IPS-15b (cell line): ENCODE results near the gene USP7.

ENCODE experiments used
- H3K27me3 ChIP-seq: one replicate; pipeline ENCODE4 v1.6.1; 2013; ENCODE audit warnings: low read length; ENCODE audit not compliant: control insufficient read depth, insufficient read depth
- H3K36me3 ChIP-seq: one replicate; pipeline ENCODE4 v1.6.1; 2013; ENCODE audit warnings: low read length; ENCODE audit not compliant: control insufficient read depth, insufficient read depth
- H3K4me1 ChIP-seq: one replicate; pipeline ENCODE4 v1.6.1; 2013; ENCODE audit warnings: mild to moderate bottlenecking, low read length; ENCODE audit not compliant: control insufficient read depth, insufficient read depth
- H3K4me3 ChIP-seq: one replicate; pipeline ENCODE4 v1.5.1; 2013; ENCODE audit warnings: low read depth, low read length
- H3K9ac ChIP-seq: one replicate; pipeline ENCODE4 v1.6.1; 2013; ENCODE audit warnings: low read depth, mild to moderate bottlenecking, low read length
- H3K9me3 ChIP-seq: one replicate; pipeline ENCODE4 v1.6.1; 2013; ENCODE audit warnings: mild to moderate bottlenecking, low read length; ENCODE audit not compliant: control insufficient read depth, insufficient read depth

USP7 gene

DNA sequence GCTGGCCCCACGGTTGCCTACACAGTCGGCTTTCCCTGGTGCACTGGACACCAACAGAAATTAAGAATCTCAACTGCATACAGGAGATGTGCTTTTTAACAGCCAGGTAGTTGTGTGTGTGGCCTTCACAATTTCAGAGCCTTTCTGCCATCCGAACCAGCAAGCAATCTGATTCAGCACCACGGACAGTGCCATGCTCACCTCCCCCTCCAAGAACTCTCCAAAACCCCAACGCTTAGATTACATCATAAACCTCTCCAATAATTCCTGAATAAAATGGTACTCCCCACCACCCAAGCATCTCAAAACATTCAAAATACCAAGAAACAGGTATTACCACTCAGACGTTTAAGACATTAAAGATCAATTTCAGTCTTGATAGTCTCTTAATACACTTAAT lies 31.8 kb downstream of the USP7 start:
- no peaks in the 10 kb centered on the region for H3K27me3 ChIP-seq
- no peak overlapping the region for H3K4me3 ChIP-seq
- no peaks in the 10 kb centered on the region for H3K9me3 ChIP-seq
- no peak overlapping the region for H3K9ac ChIP-seq
- peaks cover 16% of the 10 kb centered on the region for H3K4me1 ChIP-seq
- peaks cover 6% of the 10 kb centered on the region for H3K36me3 ChIP-seq

DNA sequence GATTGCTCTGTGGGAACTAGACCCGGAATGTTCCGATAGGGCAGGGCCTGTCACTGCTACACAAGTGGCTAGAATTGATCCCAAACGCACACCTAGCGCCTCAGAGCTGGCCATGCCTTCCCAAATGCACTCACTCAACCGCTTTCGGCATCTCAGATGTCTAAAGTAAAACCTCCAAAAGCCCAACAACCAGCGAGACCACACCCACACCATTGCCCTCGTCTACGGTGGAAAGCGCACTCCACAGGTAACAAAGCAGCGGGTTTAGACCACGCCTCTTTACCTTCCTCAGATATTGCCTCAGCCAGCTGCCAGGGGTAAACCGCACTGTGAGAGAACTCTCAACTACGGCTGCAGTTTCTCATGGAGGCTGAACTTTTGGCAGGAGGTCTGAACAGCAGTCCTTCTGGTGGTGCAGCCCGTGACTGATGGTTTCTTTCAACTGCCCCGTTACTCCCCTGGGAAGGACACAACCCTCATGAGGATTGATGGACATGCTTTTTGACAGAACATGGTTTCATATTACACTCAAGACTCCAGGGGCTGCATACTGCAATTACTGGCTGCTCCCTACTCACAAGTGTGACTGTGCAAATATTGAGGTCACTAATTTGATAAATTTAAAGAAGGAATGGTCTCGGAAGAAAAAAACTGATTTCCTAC lies 34.5 kb downstream of the USP7 start:
- no peak overlapping the region for H3K4me3 ChIP-seq
- H3K36me3 ChIP-seq: peaks cover 6% of the 10 kb centered on the region
- H3K9me3 ChIP-seq: no peaks in the 10 kb centered on the region
- H3K4me1 ChIP-seq: peaks cover 2% of the 10 kb centered on the region
- H3K27me3 ChIP-seq: no peaks in the 10 kb centered on the region
- no peak overlapping the region for H3K9ac ChIP-seq

DNA sequence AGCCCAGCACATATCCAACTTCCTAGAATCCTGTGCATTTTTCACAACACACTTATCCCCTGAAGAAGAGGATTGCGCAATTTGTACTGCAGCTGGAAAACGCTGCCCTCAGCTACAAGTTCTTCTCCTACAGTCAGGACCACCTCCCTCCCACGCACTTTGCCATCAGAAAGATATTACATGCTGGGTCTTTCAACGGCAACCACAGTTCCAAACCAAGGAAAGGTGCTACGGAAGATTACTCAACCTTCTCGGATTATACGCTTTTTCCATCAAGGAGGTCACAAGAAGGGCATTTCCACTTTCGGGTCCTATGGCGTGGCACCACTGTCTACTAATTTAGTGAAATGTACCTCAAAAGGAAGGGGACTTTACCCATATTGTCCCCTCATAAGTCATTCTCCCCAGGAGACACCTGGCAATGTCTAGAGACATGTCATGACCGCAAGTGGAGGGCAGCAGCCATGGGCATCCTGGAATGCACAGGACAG lies 35.2 kb downstream of the USP7 start:
- peaks cover 6% of the 10 kb centered on the region for H3K36me3 ChIP-seq
- no peak overlapping the region for H3K9ac ChIP-seq
- no peaks in the 10 kb centered on the region for H3K27me3 ChIP-seq
- no peaks in the 10 kb centered on the region for H3K9me3 ChIP-seq
- H3K4me1 ChIP-seq: no peaks in the 10 kb centered on the region
- H3K4me3 ChIP-seq: no peak overlapping the region

DNA sequence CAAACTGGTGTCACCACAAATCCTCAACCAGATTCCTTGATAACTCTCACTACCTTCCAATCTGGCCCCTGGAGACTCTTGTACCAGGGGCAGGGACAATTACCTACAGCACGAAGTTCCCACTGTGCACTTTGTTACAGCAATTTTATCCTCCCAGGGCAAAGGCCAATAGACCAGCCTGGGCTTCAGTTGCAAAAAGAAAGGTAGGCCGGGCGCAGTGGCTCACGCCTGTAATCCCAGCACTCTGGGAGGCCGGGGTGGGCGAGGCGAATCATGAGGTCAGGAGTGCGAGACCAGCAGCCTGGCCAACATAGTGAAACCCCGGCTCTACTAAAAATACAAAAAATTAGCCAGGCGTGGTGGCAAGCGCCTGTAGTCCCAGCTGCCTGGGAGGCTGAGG lies 36.9 kb downstream of the USP7 start:
- H3K9me3 ChIP-seq: no peaks in the 10 kb centered on the region
- no peak overlapping the region for H3K4me3 ChIP-seq
- H3K27me3 ChIP-seq: no peaks in the 10 kb centered on the region
- H3K4me1 ChIP-seq: no peaks in the 10 kb centered on the region
- H3K9ac ChIP-seq: no peak overlapping the region
- peaks cover 13% of the 10 kb centered on the region for H3K36me3 ChIP-seq

DNA sequence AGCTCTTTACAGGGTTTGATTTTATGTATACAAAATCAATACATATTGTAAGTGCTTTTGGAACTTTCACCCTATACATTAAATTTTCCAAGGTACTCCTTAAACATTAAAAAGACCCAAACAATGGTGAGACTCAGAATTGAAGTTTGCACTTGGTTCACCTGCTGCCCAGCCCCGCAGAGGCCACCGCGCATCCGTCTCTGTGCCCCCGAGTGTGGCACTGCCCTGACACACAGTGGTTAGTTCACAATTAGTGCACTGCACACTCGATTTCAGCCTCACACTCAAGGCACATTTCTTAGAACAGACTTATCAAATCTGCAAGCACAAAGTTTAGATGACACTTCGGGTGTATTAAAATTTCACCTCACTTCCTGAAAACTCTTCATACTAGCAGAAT lies 38.3 kb downstream of the USP7 start:
- Histone ChIP-seq H3K9me3 (no peaks in the 10 kb centered on the region), H3K4me3 (no peak overlapping the region), H3K27me3 (no peaks in the 10 kb centered on the region), H3K4me1 (no peaks in the 10 kb centered on the region), H3K36me3 (peaks cover 27% of the 10 kb centered on the region), H3K9ac (no peak overlapping the region)

DNA sequence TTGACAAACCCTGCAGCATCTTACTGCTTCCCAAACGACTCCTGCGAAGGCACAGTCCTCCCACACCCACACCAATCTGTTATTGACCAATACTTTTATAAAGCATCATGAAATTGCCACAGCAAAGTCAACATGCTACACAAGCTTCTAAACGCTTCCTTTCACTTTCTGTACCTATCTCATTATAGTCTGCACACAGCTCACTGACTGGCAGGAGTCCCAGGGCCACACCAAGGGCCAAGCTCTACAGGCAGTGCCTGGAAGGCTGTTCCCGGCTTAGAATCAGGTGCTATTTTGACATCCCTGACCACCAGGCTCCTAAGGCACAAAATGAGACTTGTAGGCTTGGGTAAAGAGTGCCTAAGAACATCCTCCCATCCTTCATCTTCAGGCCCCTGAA lies 39.5 kb downstream of the USP7 start:
- Histone ChIP-seq H3K9ac (no peak overlapping the region), H3K9me3 (no peaks in the 10 kb centered on the region), H3K36me3 (peaks cover 34% of the 10 kb centered on the region), H3K27me3 (no peaks in the 10 kb centered on the region), H3K4me1 (no peaks in the 10 kb centered on the region), H3K4me3 (no peak overlapping the region)

DNA sequence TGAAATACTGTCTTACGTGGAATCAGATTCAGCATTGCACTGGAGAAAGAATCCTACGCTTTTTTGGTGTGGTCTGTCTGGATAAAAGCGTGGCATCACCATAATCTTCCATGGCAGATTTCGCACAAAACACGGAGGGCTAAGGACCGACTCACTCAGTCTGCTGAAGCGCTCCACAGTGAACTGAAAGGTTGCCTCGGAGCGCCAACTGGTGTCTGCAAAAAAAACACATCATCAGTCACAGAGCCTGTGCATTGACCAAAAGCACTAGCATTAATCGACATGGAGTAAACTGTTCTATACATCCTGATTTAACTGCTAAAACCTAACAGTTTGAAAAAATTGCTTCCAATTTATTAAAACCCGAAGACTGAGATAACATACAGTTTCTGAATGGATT lies 40.5 kb downstream of the USP7 start:
- Histone ChIP-seq H3K27me3 (no peaks in the 10 kb centered on the region), H3K9me3 (no peaks in the 10 kb centered on the region), H3K9ac (no peak overlapping the region), H3K36me3 (peaks cover 38% of the 10 kb centered on the region), H3K4me1 (no peaks in the 10 kb centered on the region), H3K4me3 (no peak overlapping the region)

DNA sequence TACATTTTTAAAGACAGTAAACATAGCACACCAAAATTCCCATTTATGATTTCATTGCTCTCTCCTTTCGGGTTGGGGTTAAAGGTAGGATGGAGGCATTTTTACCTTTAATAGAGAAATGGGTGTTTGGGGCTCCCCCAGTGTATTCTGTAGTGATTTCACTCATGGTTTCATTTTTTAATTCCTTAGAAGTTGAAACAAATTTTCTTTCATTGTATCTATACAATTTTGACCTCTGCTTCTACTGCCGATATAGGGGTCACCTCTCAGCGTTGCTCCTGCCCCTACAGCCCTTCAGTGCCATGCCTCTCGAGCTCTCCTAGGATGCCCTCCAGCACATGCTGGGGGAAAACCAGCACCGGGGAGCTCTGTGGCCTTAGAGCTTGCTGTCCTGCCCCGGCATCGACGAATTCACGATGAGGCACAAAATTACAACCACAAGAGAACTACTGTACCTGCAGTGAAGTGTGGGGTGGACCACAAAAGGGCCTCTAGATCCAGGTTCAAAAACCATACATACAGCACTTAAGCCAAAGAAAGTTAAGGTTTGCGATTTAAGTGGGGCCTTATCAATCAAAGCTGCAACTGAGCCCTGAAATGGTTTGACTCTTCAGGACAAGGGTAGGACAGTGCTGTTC lies 42.2 kb downstream of the USP7 start:
- Histone ChIP-seq H3K9me3 (no peaks in the 10 kb centered on the region), H3K9ac (no peak overlapping the region), H3K4me3 (no peak overlapping the region), H3K36me3 (peaks cover 44% of the 10 kb centered on the region), H3K4me1 (no peaks in the 10 kb centered on the region), H3K27me3 (no peaks in the 10 kb centered on the region)

DNA sequence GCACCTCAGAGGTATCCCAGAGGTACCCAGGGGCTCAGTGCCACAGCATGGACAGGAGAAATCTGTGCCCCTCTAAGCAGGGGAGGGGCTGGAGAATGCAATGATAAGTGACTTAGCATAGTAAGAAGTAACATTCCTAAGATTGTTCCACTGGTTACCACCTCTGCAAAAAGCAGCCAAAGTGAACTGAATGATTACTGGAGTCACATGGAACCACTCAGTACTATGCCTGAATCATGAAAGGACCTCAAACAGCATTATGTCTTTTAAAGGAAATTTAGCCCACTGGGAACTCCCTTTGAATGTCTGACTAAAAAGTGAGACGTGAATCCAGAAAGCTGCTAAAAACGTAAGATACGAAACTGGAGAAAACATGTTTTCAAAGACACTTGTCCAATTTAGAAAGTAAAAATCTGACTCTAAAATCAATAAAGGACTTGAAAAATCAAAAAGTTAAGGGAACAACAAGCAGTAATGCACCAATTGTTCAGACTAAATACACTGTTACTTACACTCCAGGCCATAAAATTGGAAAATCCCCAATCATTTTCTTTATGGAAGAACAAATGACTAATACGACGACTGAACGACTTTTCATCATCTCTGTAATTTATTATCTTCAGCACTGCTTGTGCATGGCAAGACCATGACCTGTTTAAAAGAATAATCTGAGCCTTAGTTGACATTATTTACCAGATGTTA lies 42.9 kb downstream of the USP7 start:
- H3K36me3 ChIP-seq: peaks cover 46% of the 10 kb centered on the region
- H3K4me1 ChIP-seq: no peaks in the 10 kb centered on the region
- no peaks in the 10 kb centered on the region for H3K27me3 ChIP-seq

DNA sequence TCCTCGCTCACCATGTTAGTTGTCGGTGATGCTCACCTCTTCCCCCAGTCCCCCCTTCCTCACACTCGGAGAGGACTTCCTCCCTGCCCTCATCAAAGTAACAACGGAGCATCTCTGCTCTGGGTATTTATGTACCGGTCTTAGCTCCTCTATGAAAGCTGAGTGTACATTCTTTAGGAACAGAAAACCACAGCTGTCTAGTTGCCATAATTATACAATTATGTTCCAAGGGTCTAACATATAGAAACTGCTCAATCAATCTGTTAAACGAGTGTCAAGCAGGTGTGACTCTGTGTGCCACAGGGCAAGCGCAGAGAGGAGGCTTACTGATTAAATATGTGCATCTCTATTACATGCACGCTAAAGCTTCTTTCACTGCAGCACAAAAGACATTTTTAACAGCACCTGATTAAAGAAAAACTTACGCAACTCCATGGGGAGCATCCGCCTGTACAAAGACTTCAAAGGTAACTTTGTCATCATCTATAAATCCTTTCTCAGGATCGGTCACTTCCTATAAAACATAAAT lies 43.7 kb downstream of the USP7 start:
- Histone ChIP-seq H3K9me3 (no peaks in the 10 kb centered on the region), H3K4me1 (no peaks in the 10 kb centered on the region), H3K9ac (no peak overlapping the region), H3K36me3 (peaks cover 47% of the 10 kb centered on the region), H3K4me3 (no peak overlapping the region), H3K27me3 (no peaks in the 10 kb centered on the region)

More for the DNA sequence above, 42.9 kb downstream of the USP7 start:
- H3K9me3 ChIP-seq: no peaks in the 10 kb centered on the region
- H3K4me3 ChIP-seq: no peak overlapping the region
- H3K9ac ChIP-seq: no peak overlapping the region

DNA sequence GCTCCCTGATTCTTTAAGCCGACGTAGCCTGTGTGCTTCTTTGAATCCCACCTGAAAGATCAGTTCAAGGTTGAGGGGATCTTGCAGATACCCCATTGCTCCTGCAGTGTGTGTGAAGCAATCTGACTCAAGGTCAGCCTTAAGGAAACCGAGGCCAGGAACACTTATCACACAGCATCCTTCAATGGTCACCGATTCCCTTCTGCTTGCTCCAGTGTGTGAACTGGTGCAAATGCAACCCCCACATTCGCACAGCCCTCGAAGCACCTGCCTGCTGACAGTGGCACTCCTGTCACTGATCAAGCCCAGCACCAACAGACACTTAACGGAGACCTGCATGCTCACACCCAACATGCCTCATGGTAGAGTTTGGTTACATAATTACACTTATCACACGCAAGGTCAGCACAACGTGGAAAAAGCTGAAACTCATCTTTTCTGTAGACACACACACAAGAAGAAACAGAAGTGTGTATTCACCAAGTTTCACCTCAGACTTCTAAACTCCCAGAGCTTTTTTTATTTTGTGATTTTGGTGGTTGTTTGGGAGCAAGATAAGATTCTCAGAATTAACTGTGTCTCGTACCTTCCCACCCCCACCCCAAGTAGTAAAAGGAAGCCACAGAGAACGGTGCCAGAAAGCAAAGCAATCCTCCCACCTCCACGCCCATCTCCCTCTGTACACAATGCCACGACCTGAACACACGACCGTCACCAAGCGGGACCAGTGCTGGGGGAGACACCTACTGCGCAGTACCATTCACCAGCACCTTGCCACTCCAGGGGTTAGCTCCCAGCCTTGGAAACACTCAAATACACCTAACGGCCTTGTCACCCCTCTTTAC lies 44.4 kb downstream of the USP7 start:
- Histone ChIP-seq H3K27me3 (no peaks in the 10 kb centered on the region), H3K9ac (no peak overlapping the region), H3K36me3 (peaks cover 54% of the 10 kb centered on the region), H3K4me1 (no peaks in the 10 kb centered on the region), H3K9me3 (no peaks in the 10 kb centered on the region), H3K4me3 (no peak overlapping the region)
